ENCODE data around the gene SSC4D. TPM values are rescaled to one million over a fixed set of nuclear protein-coding genes. Genes with fewer than 3 reads are reported as not detected.

Gene SSC4D
- total RNA-seq, 1 experiment from 2014 or later: 18.1 TPM

DNA sequence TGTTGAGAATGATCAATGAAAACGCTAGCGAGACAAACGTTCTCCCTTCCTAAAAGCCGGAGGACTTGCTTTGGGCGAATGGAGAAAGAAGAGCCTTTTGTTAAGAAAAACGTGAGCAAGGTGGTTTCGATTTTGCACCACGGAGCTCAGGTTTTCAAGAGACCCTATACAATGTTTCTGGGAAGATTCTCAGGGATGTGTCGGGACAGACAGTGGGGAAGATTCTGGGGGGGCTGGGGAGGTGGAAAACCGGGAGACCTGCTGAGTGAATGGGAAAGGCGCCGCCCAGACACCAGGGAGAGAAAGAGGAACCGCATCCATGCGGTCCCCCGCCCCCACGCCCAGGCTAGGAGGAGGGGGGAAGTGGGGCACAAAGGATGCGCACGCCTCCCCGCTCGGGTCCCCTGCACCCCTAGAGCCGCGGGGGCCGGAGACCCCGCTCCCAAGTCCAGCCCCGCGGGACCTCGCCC lies 51.5 kb downstream of the SSC4D start (continued):
- TF ChIP-seq, protein P1, sequence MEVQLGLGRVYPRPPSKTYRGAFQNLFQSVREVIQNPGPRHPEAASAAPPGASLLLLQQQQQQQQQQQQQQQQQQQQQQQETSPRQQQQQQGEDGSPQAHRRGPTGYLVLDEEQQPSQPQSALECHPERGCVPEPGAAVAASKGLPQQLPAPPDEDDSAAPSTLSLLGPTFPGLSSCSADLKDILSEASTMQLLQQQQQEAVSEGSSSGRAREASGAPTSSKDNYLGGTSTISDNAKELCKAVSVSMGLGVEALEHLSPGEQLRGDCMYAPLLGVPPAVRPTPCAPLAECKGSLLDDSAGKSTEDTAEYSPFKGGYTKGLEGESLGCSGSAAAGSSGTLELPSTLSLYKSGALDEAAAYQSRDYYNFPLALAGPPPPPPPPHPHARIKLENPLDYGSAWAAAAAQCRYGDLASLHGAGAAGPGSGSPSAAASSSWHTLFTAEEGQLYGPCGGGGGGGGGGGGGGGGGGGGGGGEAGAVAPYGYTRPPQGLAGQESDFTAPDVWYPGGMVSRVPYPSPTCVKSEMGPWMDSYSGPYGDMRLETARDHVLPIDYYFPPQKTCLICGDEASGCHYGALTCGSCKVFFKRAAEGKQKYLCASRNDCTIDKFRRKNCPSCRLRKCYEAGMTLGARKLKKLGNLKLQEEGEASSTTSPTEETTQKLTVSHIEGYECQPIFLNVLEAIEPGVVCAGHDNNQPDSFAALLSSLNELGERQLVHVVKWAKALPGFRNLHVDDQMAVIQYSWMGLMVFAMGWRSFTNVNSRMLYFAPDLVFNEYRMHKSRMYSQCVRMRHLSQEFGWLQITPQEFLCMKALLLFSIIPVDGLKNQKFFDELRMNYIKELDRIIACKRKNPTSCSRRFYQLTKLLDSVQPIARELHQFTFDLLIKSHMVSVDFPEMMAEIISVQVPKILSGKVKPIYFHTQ (CRISPR knock-in tag; IDR thresholded peaks at IDR 0.05): no peak
- TF ChIP-seq, protein P2, sequence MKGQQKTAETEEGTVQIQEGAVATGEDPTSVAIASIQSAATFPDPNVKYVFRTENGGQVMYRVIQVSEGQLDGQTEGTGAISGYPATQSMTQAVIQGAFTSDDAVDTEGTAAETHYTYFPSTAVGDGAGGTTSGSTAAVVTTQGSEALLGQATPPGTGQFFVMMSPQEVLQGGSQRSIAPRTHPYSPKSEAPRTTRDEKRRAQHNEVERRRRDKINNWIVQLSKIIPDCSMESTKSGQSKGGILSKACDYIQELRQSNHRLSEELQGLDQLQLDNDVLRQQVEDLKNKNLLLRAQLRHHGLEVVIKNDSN (CRISPR knock-in tag; IDR thresholded peaks at IDR 0.05): no peak
- no peak for TF ChIP-seq IRF2 (CRISPR knock-in tag; IDR thresholded peaks at IDR 0.05; ENCODE audit: borderline replicate concordance, low read depth)
- TF ChIP-seq ZNF219 (CRISPR knock-in tag; IDR thresholded peaks at IDR 0.05; ENCODE audit: borderline replicate concordance): no peak; the same call in 1 of the 2 replicates
- TF ChIP-seq, protein P3, sequence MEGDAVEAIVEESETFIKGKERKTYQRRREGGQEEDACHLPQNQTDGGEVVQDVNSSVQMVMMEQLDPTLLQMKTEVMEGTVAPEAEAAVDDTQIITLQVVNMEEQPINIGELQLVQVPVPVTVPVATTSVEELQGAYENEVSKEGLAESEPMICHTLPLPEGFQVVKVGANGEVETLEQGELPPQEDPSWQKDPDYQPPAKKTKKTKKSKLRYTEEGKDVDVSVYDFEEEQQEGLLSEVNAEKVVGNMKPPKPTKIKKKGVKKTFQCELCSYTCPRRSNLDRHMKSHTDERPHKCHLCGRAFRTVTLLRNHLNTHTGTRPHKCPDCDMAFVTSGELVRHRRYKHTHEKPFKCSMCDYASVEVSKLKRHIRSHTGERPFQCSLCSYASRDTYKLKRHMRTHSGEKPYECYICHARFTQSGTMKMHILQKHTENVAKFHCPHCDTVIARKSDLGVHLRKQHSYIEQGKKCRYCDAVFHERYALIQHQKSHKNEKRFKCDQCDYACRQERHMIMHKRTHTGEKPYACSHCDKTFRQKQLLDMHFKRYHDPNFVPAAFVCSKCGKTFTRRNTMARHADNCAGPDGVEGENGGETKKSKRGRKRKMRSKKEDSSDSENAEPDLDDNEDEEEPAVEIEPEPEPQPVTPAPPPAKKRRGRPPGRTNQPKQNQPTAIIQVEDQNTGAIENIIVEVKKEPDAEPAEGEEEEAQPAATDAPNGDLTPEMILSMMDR (IDR thresholded peaks at IDR 0.05): no peak
- TF ChIP-seq, protein P4, sequence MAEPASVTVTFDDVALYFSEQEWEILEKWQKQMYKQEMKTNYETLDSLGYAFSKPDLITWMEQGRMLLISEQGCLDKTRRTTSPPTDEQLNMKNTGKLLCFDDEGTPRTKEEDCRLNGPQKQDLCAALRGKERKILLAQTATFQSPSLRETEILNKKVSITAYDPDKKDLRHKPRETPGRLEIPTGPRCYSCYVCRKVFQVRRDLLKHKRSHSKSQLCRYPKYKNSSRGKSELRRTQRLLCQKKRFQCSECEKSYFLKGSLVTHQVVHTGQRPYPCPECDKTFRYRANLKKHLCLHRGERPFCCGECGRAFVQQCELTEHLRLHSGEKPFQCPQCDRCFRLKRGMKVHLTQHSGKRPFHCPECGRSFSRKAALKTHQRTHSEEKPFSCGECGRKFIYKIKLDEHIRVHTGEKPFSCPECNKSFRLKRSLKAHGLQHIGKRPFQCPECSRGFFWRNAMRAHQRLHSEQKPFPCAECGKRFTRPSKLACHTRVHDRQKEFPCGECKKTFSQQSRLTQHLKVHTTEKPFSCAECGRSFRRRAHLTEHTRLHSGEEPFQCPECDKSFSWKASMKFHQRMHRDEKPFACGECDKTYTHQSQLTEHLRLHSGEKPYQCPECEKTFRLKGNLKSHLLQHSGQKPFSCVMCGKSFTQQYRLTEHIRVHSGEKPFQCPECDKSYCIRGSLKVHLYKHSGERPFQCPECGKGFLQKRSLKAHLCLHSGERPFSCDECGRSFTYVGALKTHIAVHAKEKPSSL (CRISPR knock-in tag; conservative IDR thresholded peaks at IDR 0.05): no peak
- TF ChIP-seq HMGA2 (CRISPR knock-in tag; IDR thresholded peaks at IDR 0.05): no peak
- TF ChIP-seq, protein P5, sequence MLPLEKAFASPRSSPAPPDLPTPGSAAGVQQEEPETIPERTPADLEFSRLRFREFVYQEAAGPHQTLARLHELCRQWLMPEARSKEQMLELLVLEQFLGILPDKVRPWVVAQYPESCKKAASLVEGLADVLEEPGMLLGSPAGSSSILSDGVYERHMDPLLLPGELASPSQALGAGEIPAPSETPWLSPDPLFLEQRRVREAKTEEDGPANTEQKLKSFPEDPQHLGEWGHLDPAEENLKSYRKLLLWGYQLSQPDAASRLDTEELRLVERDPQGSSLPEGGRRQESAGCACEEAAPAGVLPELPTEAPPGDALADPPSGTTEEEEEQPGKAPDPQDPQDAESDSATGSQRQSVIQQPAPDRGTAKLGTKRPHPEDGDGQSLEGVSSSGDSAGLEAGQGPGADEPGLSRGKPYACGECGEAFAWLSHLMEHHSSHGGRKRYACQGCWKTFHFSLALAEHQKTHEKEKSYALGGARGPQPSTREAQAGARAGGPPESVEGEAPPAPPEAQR (CRISPR knock-in tag; IDR thresholded peaks at IDR 0.05): no peak
- TF ChIP-seq ZNF416 (CRISPR knock-in tag; IDR thresholded peaks at IDR 0.05): no peak
- TF ChIP-seq FOXP1 (CRISPR knock-in tag; IDR thresholded peaks at IDR 0.05; ENCODE audit: borderline replicate concordance): no peak
- TF ChIP-seq, protein P6, sequence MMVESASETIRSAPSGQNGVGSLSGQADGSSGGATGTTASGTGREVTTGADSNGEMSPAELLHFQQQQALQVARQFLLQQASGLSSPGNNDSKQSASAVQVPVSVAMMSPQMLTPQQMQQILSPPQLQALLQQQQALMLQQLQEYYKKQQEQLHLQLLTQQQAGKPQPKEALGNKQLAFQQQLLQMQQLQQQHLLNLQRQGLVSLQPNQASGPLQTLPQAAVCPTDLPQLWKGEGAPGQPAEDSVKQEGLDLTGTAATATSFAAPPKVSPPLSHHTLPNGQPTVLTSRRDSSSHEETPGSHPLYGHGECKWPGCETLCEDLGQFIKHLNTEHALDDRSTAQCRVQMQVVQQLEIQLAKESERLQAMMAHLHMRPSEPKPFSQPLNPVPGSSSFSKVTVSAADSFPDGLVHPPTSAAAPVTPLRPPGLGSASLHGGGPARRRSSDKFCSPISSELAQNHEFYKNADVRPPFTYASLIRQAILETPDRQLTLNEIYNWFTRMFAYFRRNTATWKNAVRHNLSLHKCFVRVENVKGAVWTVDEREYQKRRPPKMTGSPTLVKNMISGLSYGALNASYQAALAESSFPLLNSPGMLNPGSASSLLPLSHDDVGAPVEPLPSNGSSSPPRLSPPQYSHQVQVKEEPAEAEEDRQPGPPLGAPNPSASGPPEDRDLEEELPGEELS (CRISPR knock-in tag; IDR thresholded peaks at IDR 0.05): peak; percentile 51; the same call in 1 of the 2 replicates
- TF ChIP-seq, protein P7, sequence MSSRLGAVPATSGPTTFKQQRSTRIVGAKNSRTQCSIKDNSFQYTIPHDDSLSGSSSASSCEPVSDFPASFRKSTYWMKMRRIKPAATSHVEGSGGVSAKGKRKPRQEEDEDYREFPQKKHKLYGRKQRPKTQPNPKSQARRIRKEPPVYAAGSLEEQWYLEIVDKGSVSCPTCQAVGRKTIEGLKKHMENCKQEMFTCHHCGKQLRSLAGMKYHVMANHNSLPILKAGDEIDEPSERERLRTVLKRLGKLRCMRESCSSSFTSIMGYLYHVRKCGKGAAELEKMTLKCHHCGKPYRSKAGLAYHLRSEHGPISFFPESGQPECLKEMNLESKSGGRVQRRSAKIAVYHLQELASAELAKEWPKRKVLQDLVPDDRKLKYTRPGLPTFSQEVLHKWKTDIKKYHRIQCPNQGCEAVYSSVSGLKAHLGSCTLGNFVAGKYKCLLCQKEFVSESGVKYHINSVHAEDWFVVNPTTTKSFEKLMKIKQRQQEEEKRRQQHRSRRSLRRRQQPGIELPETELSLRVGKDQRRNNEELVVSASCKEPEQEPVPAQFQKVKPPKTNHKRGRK (CRISPR knock-in tag; IDR thresholded peaks at IDR 0.05; ENCODE audit: borderline replicate concordance): no peak
- no peak for TF ChIP-seq RORB (CRISPR knock-in tag; IDR thresholded peaks at IDR 0.05)

All from WTC11 (cell line).